ENCODE data around the gene VAMP1. TPM values are rescaled to one million over a fixed set of nuclear protein-coding genes. Genes with fewer than 3 reads are reported as not detected.

The VAMP1 gene
- total and polyA plus RNA-seq, 10 of the 15 experiments (the other 5 are each of a cell fraction or from before 2014, with no cell fraction given) = 4.8 to 123 (median 27.5) TPM

GRCh38 chr12:6492838-6493496 is 22.5 kb upstream of the VAMP1 start, which contains the start of gene MRPL51 (continued):
- TF ChIP-seq, protein P1, sequence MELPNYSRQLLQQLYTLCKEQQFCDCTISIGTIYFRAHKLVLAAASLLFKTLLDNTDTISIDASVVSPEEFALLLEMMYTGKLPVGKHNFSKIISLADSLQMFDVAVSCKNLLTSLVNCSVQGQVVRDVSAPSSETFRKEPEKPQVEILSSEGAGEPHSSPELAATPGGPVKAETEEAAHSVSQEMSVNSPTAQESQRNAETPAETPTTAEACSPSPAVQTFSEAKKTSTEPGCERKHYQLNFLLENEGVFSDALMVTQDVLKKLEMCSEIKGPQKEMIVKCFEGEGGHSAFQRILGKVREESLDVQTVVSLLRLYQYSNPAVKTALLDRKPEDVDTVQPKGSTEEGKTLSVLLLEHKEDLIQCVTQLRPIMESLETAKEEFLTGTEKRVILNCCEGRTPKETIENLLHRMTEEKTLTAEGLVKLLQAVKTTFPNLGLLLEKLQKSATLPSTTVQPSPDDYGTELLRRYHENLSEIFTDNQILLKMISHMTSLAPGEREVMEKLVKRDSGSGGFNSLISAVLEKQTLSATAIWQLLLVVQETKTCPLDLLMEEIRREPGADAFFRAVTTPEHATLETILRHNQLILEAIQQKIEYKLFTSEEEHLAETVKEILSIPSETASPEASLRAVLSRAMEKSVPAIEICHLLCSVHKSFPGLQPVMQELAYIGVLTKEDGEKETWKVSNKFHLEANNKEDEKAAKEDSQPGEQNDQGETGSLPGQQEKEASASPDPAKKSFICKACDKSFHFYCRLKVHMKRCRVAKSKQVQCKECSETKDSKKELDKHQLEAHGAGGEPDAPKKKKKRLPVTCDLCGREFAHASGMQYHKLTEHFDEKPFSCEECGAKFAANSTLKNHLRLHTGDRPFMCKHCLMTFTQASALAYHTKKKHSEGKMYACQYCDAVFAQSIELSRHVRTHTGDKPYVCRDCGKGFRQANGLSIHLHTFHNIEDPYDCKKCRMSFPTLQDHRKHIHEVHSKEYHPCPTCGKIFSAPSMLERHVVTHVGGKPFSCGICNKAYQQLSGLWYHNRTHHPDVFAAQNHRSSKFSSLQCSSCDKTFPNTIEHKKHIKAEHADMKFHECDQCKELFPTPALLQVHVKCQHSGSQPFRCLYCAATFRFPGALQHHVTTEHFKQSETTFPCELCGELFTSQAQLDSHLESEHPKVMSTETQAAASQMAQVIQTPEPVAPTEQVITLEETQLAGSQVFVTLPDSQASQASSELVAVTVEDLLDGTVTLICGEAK (IDR thresholded peaks at IDR 0.05; ENCODE audit: borderline replicate concordance) = peak; percentile 98
- TF ChIP-seq EED (IDR thresholded peaks at IDR 0.05; ENCODE audit: low read depth) = no peak
- TF ChIP-seq NFIC (IDR thresholded peaks at IDR 0.05; ENCODE audit: low read depth, low read length) = 0 out of 2 replicates have a peak, but pooled peaks have one; percentile 13
- TF ChIP-seq PAX8 (IDR thresholded peaks at IDR 0.05) = peak; percentile 47; the same call in 1 of the 2 replicates
- no peak for TF ChIP-seq IRF5 (IDR thresholded peaks at IDR 0.05; ENCODE audit: borderline replicate concordance)
- TF ChIP-seq ZNF207 (IDR thresholded peaks at IDR 0.05; ENCODE audit: borderline replicate concordance) = peak; percentile 60; the same call in 1 of the 2 replicates
- peak in 1 of 2 experiments; percentile 27; a peak in 2 of 4 replicates for TF ChIP-seq BHLHE40 (IDR thresholded peaks at IDR 0.05; ENCODE audit: borderline replicate concordance in 1 of 2, low read depth in 2 of 2, low read length in 1 of 2)
- TF ChIP-seq CBX5 (IDR thresholded peaks at IDR 0.05; ENCODE audit: low read depth) = no peak
- peak; percentile 81 for TF ChIP-seq CREM (IDR thresholded peaks at IDR 0.05; ENCODE audit: low read depth)
- TF ChIP-seq TARDBP (IDR thresholded peaks at IDR 0.05; ENCODE audit: borderline replicate concordance) = peak; percentile 11; the same call in 1 of the 2 replicates
- TF ChIP-seq, protein P2, sequence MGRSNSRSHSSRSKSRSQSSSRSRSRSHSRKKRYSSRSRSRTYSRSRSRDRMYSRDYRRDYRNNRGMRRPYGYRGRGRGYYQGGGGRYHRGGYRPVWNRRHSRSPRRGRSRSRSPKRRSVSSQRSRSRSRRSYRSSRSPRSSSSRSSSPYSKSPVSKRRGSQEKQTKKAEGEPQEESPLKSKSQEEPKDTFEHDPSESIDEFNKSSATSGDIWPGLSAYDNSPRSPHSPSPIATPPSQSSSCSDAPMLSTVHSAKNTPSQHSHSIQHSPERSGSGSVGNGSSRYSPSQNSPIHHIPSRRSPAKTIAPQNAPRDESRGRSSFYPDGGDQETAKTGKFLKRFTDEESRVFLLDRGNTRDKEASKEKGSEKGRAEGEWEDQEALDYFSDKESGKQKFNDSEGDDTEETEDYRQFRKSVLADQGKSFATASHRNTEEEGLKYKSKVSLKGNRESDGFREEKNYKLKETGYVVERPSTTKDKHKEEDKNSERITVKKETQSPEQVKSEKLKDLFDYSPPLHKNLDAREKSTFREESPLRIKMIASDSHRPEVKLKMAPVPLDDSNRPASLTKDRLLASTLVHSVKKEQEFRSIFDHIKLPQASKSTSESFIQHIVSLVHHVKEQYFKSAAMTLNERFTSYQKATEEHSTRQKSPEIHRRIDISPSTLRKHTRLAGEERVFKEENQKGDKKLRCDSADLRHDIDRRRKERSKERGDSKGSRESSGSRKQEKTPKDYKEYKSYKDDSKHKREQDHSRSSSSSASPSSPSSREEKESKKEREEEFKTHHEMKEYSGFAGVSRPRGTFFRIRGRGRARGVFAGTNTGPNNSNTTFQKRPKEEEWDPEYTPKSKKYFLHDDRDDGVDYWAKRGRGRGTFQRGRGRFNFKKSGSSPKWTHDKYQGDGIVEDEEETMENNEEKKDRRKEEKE (IDR thresholded peaks at IDR 0.05) = no peak
- TF ChIP-seq ZZZ3 (IDR thresholded peaks at IDR 0.05; ENCODE audit: control insufficient read depth, insufficient read length, low read depth) = no peak
- TF ChIP-seq HCFC1 (IDR thresholded peaks at IDR 0.05; ENCODE audit: low read length) = peak; percentile 63
- TF ChIP-seq YY1 (IDR thresholded peaks at IDR 0.05; ENCODE audit: low read depth, low read length) = peak; percentile 99
- TF ChIP-seq SUPT20H (IDR thresholded peaks at IDR 0.05; ENCODE audit: borderline replicate concordance, control insufficient read depth, low read depth, low read length) = no peak
- TF ChIP-seq, protein P3, sequence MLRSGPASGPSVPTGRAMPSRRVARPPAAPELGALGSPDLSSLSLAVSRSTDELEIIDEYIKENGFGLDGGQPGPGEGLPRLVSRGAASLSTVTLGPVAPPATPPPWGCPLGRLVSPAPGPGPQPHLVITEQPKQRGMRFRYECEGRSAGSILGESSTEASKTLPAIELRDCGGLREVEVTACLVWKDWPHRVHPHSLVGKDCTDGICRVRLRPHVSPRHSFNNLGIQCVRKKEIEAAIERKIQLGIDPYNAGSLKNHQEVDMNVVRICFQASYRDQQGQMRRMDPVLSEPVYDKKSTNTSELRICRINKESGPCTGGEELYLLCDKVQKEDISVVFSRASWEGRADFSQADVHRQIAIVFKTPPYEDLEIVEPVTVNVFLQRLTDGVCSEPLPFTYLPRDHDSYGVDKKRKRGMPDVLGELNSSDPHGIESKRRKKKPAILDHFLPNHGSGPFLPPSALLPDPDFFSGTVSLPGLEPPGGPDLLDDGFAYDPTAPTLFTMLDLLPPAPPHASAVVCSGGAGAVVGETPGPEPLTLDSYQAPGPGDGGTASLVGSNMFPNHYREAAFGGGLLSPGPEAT (IDR thresholded peaks at IDR 0.05; ENCODE audit: low read depth) = peak; percentile 95
- TF ChIP-seq, protein P4, sequence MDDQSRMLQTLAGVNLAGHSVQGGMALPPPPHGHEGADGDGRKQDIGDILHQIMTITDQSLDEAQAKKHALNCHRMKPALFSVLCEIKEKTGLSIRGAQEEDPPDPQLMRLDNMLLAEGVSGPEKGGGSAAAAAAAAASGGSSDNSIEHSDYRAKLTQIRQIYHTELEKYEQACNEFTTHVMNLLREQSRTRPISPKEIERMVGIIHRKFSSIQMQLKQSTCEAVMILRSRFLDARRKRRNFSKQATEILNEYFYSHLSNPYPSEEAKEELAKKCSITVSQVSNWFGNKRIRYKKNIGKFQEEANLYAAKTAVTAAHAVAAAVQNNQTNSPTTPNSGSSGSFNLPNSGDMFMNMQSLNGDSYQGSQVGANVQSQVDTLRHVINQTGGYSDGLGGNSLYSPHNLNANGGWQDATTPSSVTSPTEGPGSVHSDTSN (IDR thresholded peaks at IDR 0.05; ENCODE audit: insufficient replicate concordance, low read depth, low read length) = peak; percentile 39
- no peak for TF ChIP-seq MEF2A (IDR thresholded peaks at IDR 0.05; ENCODE audit: insufficient read depth, low read depth, low read length)
